SJSA1 (cell line): ENCODE results near the gene EPB42. TPM values are rescaled to one million over a fixed set of nuclear protein-coding genes. Genes with fewer than 3 reads are reported as not detected.
"Not testable (repeated sequence)": the region's sequence is repeated elsewhere in the genome, so short reads cannot be mapped to it uniquely, and the experiment has no call there.

Experiments
- DNase-seq, 2 experiments: peaks; one replicate each; pipeline ENCODE4 v3.0.0-alpha.2; 2015 to 2020; ENCODE audit warnings: low spot score in 2 of 2, low read depth in 1 of 2
- H3K27ac ChIP-seq: fragments of 250-450 bp; sonication (Bioruptor Pico); 2 replicates; pipeline ENCODE4 v1.5.1; 2020; ENCODE audit warnings: mild to moderate bottlenecking, moderate library complexity
- H3K27me3 ChIP-seq: fragments of 250-450 bp; sonication (Bioruptor Pico); replicated peaks from 2 replicates; pipeline ENCODE4 v1.5.1; 2020; ENCODE audit warnings: mild to moderate bottlenecking, moderate library complexity
- H3K36me3 ChIP-seq: fragments of 250-450 bp; sonication (Bioruptor Pico); 2 replicates; pipeline ENCODE4 v1.5.1; 2020; ENCODE audit warnings: mild to moderate bottlenecking
- H3K4me1 ChIP-seq: fragments of 250-450 bp; sonication (Bioruptor Pico); replicated peaks from 2 replicates; pipeline ENCODE4 v1.6.1; 2021; ENCODE audit warnings: mild to moderate bottlenecking
- H3K4me3 ChIP-seq: fragments of 250-450 bp; sonication (Bioruptor Pico); 2 replicates; pipeline ENCODE4 v1.5.1; 2020; ENCODE audit warnings: mild to moderate bottlenecking
- H3K9me3 ChIP-seq: fragments of 250-450 bp; sonication (Bioruptor Pico); replicated peaks from 2 replicates; pipeline ENCODE4 v1.5.1; 2020; ENCODE audit warnings: mild to moderate bottlenecking
- total RNA-seq: library from RNA; depleted of rRNA; stranded (reverse); fragments of >200 nt; shearing (Covaris generic); gene quantifications from 2 replicates; pipeline ENCODE4 v1.2.3, GENCODE V29; 2014

EPB42 gene
- total RNA-seq, 1 experiment from 2014 or later = not detected

GRCh38 chr15:43198556-43198955 lies 22.3 kb downstream of the EPB42 start:
- H3K27me3 ChIP-seq, DNase-seq, H3K27ac ChIP-seq, H3K4me1 ChIP-seq, H3K9me3 ChIP-seq, H3K4me3 ChIP-seq: not testable (repeated sequence)
- peaks cover 19% of the 10 kb centered on the region for H3K36me3 ChIP-seq

- H3K27me3 ChIP-seq, H3K4me1 ChIP-seq, DNase-seq, H3K27ac ChIP-seq, H3K4me3 ChIP-seq, H3K9me3 ChIP-seq: not testable (repeated sequence)
- peaks cover 25% of the 10 kb centered on the region for H3K36me3 ChIP-seq
These were observed 23.0 kb downstream of the EPB42 start for GRCh38 chr15:43197773-43198172.

DNA sequence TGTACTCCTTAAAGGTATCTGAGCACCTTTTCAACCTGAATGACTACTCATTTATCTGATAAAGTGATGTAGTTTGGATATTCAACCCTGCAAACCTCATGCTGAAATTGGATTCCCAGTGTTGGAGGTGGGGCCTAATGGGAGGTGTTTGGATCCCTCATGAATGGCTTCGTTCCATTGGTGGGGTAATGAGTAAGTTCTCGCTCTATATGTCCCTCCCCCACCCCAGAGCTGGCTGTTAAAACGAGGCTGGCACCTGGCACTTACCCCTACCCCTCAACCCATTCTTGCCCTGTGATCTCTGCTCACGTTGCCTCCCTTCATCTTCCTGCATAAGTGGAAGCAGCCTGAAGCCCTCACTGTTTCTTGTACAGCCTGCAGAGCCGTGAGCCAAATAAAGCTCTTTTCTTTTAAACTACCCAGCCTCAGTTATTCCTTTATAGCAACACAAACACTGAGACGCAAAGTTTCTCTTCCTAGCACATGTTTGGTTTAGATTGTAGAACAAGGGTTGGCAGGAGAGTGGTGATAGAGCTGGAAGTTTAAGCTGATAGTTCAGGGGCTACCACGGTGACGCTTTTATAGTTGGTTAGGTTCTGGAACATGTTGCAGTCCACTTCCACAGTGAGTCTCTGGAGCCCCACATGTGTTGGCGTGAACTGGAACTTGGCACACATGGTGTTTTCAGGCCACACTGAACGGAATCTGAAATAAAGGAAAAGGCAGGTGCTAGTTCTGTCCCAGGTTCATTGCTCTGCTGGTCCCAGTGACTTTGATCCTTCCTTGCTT lies 23.9 kb downstream of the EPB42 start:
- Histone ChIP-seq H3K27me3 (no peaks in the 10 kb centered on the region), H3K9me3 (no peaks in the 10 kb centered on the region), H3K4me3 (no peak overlapping the region), H3K4me1 (no peaks in the 10 kb centered on the region), H3K36me3 (peaks cover 33% of the 10 kb centered on the region), H3K27ac (no peak overlapping the region)
- no peak for DNase-seq

DNA sequence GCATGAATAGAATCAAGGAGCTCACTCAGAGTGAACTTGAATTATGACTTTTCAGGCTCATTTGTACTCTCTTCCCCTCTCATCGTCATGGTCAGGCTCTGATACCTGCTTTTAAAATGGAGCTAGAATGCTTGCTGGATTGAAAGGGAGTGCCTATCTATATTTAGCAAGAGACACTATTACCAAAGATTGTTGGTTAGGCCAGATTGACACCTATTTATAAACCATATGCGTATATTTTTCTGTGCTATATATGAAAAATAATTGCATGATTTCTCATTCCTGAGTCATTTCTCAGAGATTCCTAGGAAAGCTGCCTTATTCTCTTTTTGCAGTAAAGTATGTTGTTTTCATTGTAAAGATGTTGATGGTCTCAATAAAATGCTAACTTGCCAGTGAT lies 26.0 kb downstream of the EPB42 start:
- no peaks in the 10 kb centered on the region for H3K9me3 ChIP-seq
- DNase-seq = no peak
- H3K27me3 ChIP-seq = no peaks in the 10 kb centered on the region
- no peak overlapping the region for H3K4me3 ChIP-seq
- H3K4me1 ChIP-seq = no peaks in the 10 kb centered on the region
- H3K27ac ChIP-seq = no peak overlapping the region
- peaks cover 50% of the 10 kb centered on the region for H3K36me3 ChIP-seq

- no peak for DNase-seq
- peaks cover 58% of the 10 kb centered on the region for H3K36me3 ChIP-seq
- no peaks in the 10 kb centered on the region for H3K27me3 ChIP-seq
- H3K4me1 ChIP-seq = no peaks in the 10 kb centered on the region
- H3K4me3 ChIP-seq = no peak overlapping the region
- H3K9me3 ChIP-seq = no peaks in the 10 kb centered on the region
- no peak overlapping the region for H3K27ac ChIP-seq
These were observed 27.1 kb downstream of the EPB42 start for GRCh38 chr15:43193710-43194109.

DNA sequence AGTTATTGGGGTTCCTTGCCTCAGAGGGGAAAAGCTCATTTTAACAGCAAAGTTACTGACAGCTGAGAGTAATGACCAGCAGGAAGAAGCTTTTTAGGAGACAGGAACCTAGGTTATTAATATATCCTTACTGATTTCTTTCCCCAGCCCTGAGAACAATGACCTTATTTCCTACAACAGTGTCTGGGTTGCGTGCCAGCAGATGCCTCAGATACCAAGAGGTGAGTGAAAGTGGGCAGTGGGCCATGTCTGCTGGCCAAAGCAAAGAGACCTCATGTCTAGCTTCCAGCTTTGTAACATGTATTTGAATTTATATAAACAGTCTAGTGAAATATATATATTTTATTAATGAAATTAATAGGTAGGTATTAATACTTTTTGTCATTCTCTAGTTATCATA lies 30.6 kb downstream of the EPB42 start:
- no peaks in the 10 kb centered on the region for H3K27me3 ChIP-seq
- DNase-seq = no peak
- H3K36me3 ChIP-seq = peaks cover 58% of the 10 kb centered on the region
- H3K9me3 ChIP-seq = no peaks in the 10 kb centered on the region
- no peak overlapping the region for H3K4me3 ChIP-seq
- H3K27ac ChIP-seq = no peak overlapping the region
- H3K4me1 ChIP-seq = 0 out of 2 replicates have a peak, but pooled peaks cover 3% of the 10 kb centered on the region

GRCh38 chr15:43189296-43189695 lies 31.5 kb downstream of the EPB42 start:
- no peak for DNase-seq
- peaks cover 53% of the 10 kb centered on the region for H3K36me3 ChIP-seq

DNA sequence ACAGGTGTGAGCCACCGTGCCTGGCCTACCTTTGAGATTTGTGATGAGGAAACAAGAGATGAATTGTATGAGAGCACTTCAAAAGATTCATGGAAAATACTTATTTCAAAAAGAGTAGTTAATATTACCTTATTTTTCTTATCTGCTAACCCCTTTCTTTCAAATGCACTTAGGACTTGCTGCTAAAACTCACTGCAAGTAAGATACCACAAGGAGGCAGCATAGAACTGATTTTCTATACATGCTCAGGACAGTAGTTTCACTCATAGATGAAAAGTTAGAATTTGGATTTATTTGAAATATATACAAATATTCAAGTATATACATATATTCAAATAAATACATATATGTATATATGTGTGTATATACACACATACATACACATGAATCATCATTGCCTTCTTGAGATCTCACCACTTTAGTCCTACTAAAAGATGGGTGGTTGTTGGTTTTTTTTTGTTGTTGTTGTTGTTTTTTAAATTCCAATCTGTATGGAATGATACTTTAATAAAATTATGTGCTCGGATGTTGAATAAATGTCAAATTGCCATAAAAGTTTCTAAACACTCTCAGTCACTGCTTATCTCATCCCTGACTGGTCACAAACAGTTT lies 33.2 kb downstream of the EPB42 start:
- H3K9me3 ChIP-seq = no peaks in the 10 kb centered on the region
- no peak overlapping the region for H3K4me3 ChIP-seq
- peaks cover 42% of the 10 kb centered on the region for H3K36me3 ChIP-seq
- no peak overlapping the region for H3K27ac ChIP-seq
- DNase-seq = peak in 1 of 2 experiments; percentile 29
- no peaks in the 10 kb centered on the region for H3K27me3 ChIP-seq
- 0 out of 2 replicates have a peak, but pooled peaks cover 3% of the 10 kb centered on the region for H3K4me1 ChIP-seq

More at GRCh38 chr15:43189296-43189695, 31.5 kb downstream of the EPB42 start:
- H3K27ac ChIP-seq = no peak overlapping the region
- H3K9me3 ChIP-seq = no peaks in the 10 kb centered on the region
- no peaks in the 10 kb centered on the region for H3K27me3 ChIP-seq
- no peak overlapping the region for H3K4me3 ChIP-seq
- 0 out of 2 replicates have a peak, but pooled peaks cover 3% of the 10 kb centered on the region for H3K4me1 ChIP-seq

- no peak overlapping the region for H3K27ac ChIP-seq
- peak overlapping the region; percentile 59 for H3K4me3 ChIP-seq
- no peaks in the 10 kb centered on the region for H3K27me3 ChIP-seq
- no peaks in the 10 kb centered on the region for H3K9me3 ChIP-seq
- DNase-seq = no peak
- H3K4me1 ChIP-seq = 0 out of 2 replicates have a peak, but pooled peaks cover 3% of the 10 kb centered on the region
- H3K36me3 ChIP-seq = peaks cover 27% of the 10 kb centered on the region
These were observed 34.8 kb downstream of the EPB42 start for GRCh38 chr15:43186003-43186353.

DNA sequence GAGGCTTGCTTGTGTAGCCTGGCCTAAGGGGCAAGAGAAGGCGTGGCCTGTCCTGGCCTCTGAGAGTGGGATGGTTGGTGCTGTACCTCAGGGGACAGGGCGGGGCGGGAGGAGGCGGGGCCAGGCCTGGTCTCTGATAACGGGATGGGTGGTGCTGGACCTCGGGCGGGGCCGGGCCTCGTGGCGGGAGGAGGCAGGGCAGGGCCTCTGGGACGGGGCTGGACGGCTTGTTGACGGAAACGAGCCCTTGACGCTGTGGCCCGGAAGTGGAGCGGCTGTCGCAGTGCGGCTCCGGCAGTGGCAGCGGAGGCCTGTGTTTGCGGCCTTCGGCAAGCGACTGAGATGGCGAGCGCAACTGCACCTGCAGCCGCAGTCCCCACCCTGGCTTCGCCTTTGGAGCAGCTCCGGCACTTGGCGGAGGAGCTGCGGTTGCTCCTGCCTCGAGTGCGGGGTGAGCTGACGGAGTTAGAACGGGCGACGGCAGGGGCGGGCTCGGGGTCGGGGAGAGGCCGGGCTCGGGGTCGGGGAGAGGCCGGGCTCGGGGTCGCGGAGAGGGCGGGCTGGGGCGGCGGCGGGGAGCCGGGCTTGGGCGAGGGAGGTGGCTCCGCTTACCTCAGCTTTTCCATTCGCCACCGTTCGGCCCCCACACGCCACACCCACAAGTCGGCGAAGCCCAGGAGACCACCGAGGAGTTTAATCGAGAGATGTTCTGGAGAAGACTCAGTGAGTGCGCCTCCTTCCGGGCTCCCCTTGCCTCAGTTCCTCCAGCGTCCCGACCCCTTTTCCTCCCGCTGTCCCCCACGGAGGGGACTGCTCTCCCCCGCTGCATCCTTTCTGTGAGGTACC lies 35.4 kb downstream of the EPB42 start, which contains the start of gene CCNDBP1:
CCNDBP1 (plus strand) TSS at position 247 of the 846 bp plus-strand sequence; CDS start at position 343, 96 bp downstream.
- DNase-seq = peak; percentile 81 to 98
- no peaks in the 10 kb centered on the region for H3K9me3 ChIP-seq
- peaks cover 21% of the 10 kb centered on the region for H3K36me3 ChIP-seq
- peak within 1 kb of the TSS; percentile 59 for H3K4me3 ChIP-seq
- H3K27ac ChIP-seq = peak within 1 kb of the TSS; percentile 46
- H3K4me1 ChIP-seq = 0 out of 2 replicates have a peak, but pooled peaks cover 3% of the 10 kb centered on the region
- H3K27me3 ChIP-seq = no peaks in the 10 kb centered on the region

GRCh38 chr15:43184407-43185124 lies 36.3 kb downstream of the EPB42 start:
- H3K36me3 ChIP-seq = peaks cover 15% of the 10 kb centered on the region
- no peak overlapping the region for H3K27ac ChIP-seq
- no peak for DNase-seq
- H3K4me1 ChIP-seq = 0 out of 2 replicates have a peak, but pooled peaks cover 3% of the 10 kb centered on the region
- peak overlapping the region; percentile 59 for H3K4me3 ChIP-seq
- no peaks in the 10 kb centered on the region for H3K9me3 ChIP-seq
- no peaks in the 10 kb centered on the region for H3K27me3 ChIP-seq

DNA sequence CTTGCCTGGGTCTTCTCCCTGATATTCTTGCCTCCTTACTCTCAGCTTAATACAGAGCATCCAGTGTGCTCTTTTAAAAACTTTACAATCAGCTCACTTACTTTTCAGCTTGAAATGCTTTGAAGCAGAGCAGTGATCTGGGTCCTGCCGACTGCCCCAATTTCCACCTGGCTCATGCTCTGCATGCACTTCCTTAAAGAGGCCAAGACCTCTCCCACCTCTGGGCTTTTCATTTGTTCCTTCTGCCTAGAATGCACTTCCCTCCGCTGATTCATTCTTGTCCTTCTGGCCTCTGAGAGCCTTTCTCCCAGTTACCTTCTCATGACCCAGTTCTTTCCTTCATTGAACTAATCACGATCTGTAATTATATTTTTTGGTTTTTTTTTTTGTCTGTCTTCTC lies 37.5 kb downstream of the EPB42 start:
- no peaks in the 10 kb centered on the region for H3K9me3 ChIP-seq
- peaks cover 9% of the 10 kb centered on the region for H3K36me3 ChIP-seq
- H3K27ac ChIP-seq = no peak overlapping the region
- no peak for DNase-seq
- H3K27me3 ChIP-seq = no peaks in the 10 kb centered on the region
- 0 out of 2 replicates have a peak, but pooled peaks cover 3% of the 10 kb centered on the region for H3K4me1 ChIP-seq
- H3K4me3 ChIP-seq = no peak overlapping the region

GRCh38 chr15:43177147-43177546 lies 43.7 kb downstream of the EPB42 start:
- H3K4me3 ChIP-seq, H3K27me3 ChIP-seq, H3K36me3 ChIP-seq, DNase-seq, H3K27ac ChIP-seq, H3K9me3 ChIP-seq, H3K4me1 ChIP-seq: not testable (repeated sequence)
